ENCODE results near the gene ZNF398.
"Not testable (repeated sequence)": the region's sequence is repeated elsewhere in the genome, so short reads cannot be mapped to it uniquely, and the experiment has no call there.

The ZNF398 gene

DNA sequence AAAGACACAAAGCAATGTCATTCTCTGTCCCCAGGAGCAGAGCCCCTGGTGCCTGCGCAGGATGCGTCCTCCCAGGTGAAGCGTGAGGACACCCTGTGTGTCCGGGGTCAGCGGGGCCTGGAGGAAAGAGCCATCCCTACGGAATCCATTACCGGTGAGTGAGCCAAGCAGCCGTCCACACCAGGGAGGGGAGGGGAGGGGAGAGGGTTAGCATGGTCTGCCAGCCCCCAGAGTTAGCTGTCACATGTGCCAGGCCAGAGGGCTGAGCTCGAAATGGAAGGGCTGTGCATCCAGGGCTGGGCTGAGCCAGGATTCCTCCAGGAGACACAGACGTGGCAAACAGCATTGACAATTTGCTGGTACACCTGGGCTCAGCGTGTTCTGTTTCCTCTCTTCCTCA, 63.3 kb downstream of the ZNF398 start:
- DNase-seq (ENCODE audit: low spot score in 2 of 2) = no peak
- Mint-ChIP-seq H3K4me1 (peaks cover 8% of the 10 kb centered on the region), H3K27me3 (no peaks in the 10 kb centered on the region), H3K9me3 (no peaks in the 10 kb centered on the region), H3K27ac (ENCODE audit: low read depth) (peak overlapping the region; percentile 74), H3K36me3 (ENCODE audit: insufficient read depth) (peaks cover 46% of the 10 kb centered on the region), H3K4me3 (no peak overlapping the region)
- no peak for ATAC-seq (replicated peaks; ENCODE audit: extremely low read depth, poor library complexity, severe bottlenecking)

DNA sequence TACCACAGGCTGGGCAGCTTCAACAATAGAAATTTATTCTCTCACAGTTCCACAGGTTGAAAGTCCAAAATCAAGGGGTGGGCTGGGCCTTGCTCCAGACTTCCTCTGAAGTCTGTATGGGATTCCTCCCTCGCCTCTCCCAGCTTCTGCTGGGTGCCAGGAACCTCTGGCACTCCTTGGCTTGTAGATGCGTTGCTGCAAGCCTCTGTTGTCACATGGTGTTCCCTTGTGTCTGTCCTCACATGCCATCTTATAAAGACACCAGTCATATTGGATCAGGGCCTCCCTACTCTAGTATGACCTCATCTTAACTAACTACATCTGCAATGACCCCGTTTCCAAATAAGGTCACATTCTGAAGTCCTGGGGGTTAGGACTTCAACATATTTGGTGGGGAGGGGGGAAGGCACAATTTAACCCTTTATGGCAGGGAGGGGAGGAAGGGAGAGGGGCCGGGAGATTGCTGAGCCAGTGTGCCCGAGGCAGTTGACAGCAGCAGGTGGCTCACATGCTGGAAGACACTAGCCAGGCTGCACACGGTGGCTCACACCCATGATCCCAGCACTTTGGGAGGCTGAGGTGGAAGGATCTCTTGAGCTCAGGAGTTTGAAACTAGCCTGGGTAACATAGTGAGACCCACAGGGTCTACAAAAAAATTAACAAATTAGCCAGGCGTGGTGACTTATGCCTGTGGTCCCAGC, 66.9 kb downstream of the ZNF398 start:
- Mint-ChIP-seq H3K9me3 (no peaks in the 10 kb centered on the region), H3K36me3 (ENCODE audit: insufficient read depth) (peaks cover 40% of the 10 kb centered on the region), H3K4me3 (no peak overlapping the region), H3K4me1 (peaks cover 17% of the 10 kb centered on the region), H3K27ac (ENCODE audit: low read depth) (no peak overlapping the region), H3K27me3 (no peaks in the 10 kb centered on the region)
- ATAC-seq (replicated peaks; ENCODE audit: extremely low read depth, poor library complexity, severe bottlenecking) (no peak), DNase-seq (ENCODE audit: low spot score in 2 of 2) (no peak)

DNA sequence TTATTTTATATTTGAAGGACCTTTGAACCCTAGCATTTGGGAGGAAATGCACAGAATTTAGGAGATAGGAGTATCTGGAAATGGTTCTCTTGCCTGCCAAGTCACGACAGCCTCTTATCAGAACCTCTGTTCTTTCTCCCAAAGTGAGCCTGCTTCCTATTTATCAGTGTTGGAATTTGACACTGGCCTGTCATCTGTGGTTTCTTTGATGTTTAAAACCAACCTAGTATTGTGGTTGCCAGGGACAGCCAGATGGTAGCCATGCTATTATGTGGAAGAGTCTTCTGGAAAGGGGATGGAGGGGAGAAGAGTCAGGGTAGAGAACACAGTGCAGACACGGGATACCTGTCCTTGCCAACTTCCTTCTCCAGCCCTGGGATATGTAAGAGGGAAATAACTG, 69.1 kb downstream of the ZNF398 start:
- H3K36me3 Mint-ChIP-seq (ENCODE audit: insufficient read depth) = peaks cover 35% of the 10 kb centered on the region
- no peaks in the 10 kb centered on the region for H3K27me3 Mint-ChIP-seq
- DNase-seq (ENCODE audit: low spot score in 2 of 2) = no peak
- peaks cover 16% of the 10 kb centered on the region for H3K4me1 Mint-ChIP-seq
- no peaks in the 10 kb centered on the region for H3K9me3 Mint-ChIP-seq
- H3K4me3 Mint-ChIP-seq = no peak overlapping the region
- no peak for ATAC-seq (replicated peaks; ENCODE audit: extremely low read depth, poor library complexity, severe bottlenecking)
- no peak overlapping the region for H3K27ac Mint-ChIP-seq (ENCODE audit: low read depth)

DNA sequence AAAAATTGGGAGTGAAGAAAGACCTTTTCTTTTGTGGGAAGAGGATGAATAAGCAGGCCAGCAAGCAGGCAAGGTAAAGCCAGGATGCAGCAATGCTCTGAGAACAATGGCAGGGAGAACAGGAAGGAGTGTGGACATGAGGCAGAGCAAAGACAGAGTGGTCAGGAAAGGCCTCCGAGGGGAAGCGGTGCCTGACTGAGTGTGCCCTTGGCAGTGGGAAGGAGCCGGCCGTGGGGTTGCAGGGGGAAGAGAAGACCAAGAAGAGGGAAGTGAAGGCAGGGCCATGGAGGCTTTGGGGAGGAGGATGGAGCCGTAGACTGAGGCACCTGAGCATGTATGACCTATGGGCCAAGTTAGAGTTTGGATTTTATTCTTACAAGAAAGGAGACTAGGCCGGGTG, 70.3 kb downstream of the ZNF398 start:
- Mint-ChIP-seq H3K4me1 (peaks cover 16% of the 10 kb centered on the region), H3K27ac (ENCODE audit: low read depth) (peak overlapping the region; percentile 27), H3K4me3 (no peak overlapping the region), H3K36me3 (ENCODE audit: insufficient read depth) (peaks cover 31% of the 10 kb centered on the region), H3K9me3 (no peaks in the 10 kb centered on the region), H3K27me3 (no peaks in the 10 kb centered on the region)
- ATAC-seq (replicated peaks; ENCODE audit: extremely low read depth, poor library complexity, severe bottlenecking) (no peak), DNase-seq (ENCODE audit: low spot score in 2 of 2) (no peak)

DNA sequence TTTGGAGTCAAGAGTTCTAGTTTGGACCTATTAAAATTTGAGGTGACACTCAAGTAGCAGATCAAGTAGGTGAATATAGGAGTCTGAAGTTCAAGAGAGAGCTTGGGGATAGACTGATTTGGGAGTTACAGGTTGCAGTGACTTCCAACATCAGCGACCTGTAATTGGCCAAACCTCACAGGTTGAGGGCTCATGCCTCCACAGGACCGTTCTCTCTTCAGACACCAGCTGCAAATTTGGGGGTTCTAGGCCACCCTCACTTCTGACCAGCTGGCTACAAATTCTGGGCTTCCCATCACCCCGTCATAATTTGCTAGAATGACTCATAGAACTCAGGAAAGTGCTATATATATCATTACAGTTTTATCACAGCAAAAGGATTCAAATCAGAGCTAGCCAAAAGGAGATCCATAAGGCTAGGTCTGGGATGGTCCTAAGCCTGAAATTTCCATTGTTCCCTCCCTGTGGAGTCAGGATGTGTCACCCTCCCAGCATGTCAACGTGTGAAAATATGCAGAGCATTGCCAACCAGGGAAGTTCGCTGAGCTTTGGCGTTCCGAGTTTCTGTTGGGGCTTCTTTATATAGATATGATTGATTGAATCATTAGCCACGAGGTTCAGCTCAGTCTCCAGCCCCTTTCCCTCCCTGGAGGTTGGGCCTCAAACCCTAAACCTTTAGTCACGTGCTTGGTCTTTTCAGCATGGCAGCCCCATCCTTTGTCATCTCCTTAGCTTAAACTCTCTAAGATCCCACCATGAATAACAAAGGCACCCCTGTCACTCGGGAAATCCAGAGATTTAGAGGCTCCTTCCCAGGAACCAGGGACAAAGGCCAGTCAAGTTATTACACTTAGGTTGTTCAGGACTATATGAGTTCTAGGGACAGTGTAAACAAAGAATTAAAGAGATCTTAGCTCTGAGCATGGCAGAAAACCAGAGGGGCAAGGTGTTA, 71.5 kb downstream of the ZNF398 start:
- Mint-ChIP-seq H3K4me1 (peaks cover 16% of the 10 kb centered on the region), H3K27ac (ENCODE audit: low read depth) (peak overlapping the region; percentile 74), H3K36me3 (ENCODE audit: insufficient read depth) (peaks cover 26% of the 10 kb centered on the region), H3K27me3 (no peaks in the 10 kb centered on the region), H3K9me3 (no peaks in the 10 kb centered on the region), H3K4me3 (no peak overlapping the region)
- ATAC-seq (replicated peaks; ENCODE audit: extremely low read depth, poor library complexity, severe bottlenecking) (no peak), DNase-seq (ENCODE audit: low spot score in 2 of 2) (no peak)

DNA sequence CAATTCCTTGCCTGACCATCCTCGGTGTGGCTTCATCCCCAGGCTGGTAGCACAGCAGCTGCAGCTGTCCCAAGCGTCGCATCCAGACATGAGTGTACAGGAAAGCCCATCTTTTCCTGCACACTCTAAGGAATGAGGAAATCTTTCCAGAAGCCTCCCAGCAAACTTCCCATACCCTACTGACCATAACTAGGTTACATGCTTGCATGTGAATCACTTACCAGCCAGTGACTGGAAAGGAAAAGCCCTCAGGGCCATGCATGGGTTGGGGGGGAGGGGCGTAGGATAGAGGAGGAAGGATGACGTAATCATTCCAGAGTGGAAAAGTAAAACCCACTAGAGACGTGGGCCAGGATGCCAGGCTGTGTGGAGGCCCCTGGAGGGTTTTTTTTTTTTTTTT, 73.3 kb downstream of the ZNF398 start:
- Mint-ChIP-seq H3K4me3 (no peak overlapping the region), H3K4me1 (peaks cover 16% of the 10 kb centered on the region), H3K27ac (ENCODE audit: low read depth) (no peak overlapping the region), H3K9me3 (no peaks in the 10 kb centered on the region), H3K27me3 (no peaks in the 10 kb centered on the region), H3K36me3 (ENCODE audit: insufficient read depth) (peaks cover 17% of the 10 kb centered on the region)
- DNase-seq (ENCODE audit: low spot score in 2 of 2) (no peak), ATAC-seq (replicated peaks; ENCODE audit: extremely low read depth, poor library complexity, severe bottlenecking) (no peak)

DNA sequence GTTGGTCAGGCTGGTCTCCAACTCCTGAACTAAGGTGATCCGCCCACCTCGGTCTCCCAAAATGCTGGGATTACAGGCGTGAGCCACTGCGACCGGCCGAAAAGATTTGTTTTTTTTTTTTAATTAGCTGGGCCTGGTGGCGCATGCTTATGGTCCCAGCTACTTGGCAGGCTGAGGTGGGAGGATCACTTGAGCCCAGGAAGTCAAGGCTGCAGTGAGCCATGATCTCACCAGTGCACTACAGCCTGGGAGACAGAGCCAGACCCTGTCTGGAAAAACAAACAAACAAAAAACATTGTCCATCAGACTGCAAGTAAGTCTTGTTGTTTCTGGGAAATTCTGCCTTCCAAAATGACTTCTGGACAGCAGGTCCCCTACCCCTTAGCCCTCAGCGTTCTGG, 75.9 kb downstream of the ZNF398 start:
- DNase-seq (ENCODE audit: low spot score in 2 of 2) (no peak), ATAC-seq (replicated peaks; ENCODE audit: extremely low read depth, poor library complexity, severe bottlenecking) (no peak)
- H3K27me3 Mint-ChIP-seq = no peaks in the 10 kb centered on the region
- H3K36me3 Mint-ChIP-seq (ENCODE audit: insufficient read depth) = peaks cover 10% of the 10 kb centered on the region
- no peaks in the 10 kb centered on the region for H3K9me3 Mint-ChIP-seq
- H3K4me3 Mint-ChIP-seq = no peak overlapping the region
- peaks cover 7% of the 10 kb centered on the region for H3K4me1 Mint-ChIP-seq
- H3K27ac Mint-ChIP-seq (ENCODE audit: low read depth) = no peak overlapping the region

DNA sequence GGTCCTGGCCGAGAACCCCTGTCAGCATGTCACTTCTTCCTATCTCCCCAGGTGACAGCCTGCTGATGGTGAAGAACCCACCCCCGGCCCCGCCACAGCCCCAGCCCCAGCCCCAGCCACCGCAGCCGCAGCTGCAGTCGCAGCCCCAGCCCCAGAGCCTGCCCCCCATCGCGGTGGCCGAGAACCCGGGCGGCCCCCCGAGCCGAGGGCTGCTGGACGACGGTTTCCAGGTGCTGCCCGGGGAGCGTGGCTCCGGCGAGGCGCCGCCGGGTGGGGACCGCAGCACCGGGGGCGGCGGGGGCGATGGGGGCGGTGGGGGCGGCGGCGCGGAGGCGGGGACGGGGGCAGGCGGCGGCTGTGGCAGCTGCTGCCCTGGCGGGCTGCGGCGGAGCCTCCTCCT, 76.5 kb downstream of the ZNF398 start:
- Mint-ChIP-seq H3K27me3 (no peaks in the 10 kb centered on the region), H3K36me3 (ENCODE audit: insufficient read depth) (peaks cover 10% of the 10 kb centered on the region), H3K4me1 (peaks cover 6% of the 10 kb centered on the region), H3K4me3 (no peak overlapping the region), H3K9me3 (no peaks in the 10 kb centered on the region), H3K27ac (ENCODE audit: low read depth) (no peak overlapping the region)
- no peak for ATAC-seq (replicated peaks; ENCODE audit: extremely low read depth, poor library complexity, severe bottlenecking)
- no peak for DNase-seq (ENCODE audit: low spot score in 2 of 2)

DNA sequence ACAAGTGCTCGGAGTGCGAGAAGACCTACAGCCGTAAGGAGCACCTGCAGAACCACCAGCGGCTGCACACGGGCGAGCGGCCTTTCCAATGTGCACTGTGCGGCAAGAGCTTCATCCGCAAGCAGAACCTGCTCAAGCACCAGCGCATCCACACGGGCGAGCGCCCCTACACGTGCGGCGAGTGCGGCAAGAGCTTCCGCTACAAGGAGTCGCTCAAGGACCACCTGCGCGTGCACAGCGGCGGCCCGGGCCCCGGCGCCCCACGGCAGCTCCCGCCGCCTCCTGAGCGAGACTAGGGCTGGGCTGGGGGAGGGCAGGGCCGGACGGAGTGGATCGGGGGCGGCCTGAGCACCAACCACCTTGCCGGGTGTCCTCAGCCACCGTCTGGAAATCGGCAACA, 77.1 kb downstream of the ZNF398 start:
- Mint-ChIP-seq H3K4me1 (peaks cover 4% of the 10 kb centered on the region), H3K27me3 (no peaks in the 10 kb centered on the region), H3K36me3 (ENCODE audit: insufficient read depth) (peaks cover 10% of the 10 kb centered on the region), H3K4me3 (no peak overlapping the region), H3K9me3 (no peaks in the 10 kb centered on the region), H3K27ac (ENCODE audit: low read depth) (no peak overlapping the region)
- DNase-seq (ENCODE audit: low spot score in 2 of 2) (no peak), ATAC-seq (replicated peaks; ENCODE audit: extremely low read depth, poor library complexity, severe bottlenecking) (no peak)

DNA sequence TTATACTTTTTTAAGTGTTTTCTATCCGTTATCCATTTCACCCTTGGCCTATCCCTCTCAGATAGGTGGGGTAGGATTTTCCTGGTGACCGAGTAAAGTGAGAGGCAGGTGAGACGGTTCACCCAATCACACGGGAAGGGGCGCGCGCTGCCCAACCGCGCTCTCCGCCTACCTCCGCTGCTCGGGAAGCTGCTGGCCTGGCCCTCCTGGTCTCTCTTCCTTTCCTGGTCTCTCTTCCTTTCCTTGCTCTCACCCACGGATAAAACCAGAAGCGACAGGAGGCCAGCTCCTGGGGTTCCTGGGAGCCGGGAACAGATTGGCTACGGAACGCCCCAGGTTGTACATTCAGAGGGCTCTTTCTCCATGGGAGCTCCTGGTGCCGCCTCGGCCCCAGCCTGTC, 77.9 kb downstream of the ZNF398 start:
- Mint-ChIP-seq H3K36me3 (ENCODE audit: insufficient read depth) (peaks cover 6% of the 10 kb centered on the region), H3K9me3 (no peaks in the 10 kb centered on the region), H3K4me1 (no peaks in the 10 kb centered on the region), H3K4me3 (no peak overlapping the region), H3K27ac (ENCODE audit: low read depth) (peak overlapping the region; percentile 29), H3K27me3 (no peaks in the 10 kb centered on the region)
- no peak for ATAC-seq (replicated peaks; ENCODE audit: extremely low read depth, poor library complexity, severe bottlenecking)
- DNase-seq (ENCODE audit: low spot score in 2 of 2) = no peak

DNA sequence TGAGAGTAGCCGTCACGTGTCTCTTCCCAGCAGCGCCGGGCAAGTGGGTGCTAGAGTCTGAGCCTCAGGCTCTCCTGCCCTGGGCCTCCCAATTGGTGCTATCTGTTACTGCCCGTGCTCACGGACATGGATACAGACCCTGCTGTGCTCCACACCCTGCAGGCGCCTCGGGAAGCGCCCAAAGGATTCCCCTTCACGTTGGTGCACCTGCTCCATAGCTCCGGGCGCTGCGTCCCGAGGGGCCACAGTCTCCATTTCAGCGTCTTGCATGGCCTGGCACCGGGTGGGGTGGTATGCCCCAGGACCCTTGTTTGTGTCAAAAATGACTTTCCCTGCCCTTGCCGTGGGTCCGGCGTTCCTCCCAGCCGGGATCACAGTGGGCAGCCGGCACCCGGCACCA, 78.4 kb downstream of the ZNF398 start:
- H3K27ac Mint-ChIP-seq (ENCODE audit: low read depth) = peak overlapping the region; percentile 29

DNA sequence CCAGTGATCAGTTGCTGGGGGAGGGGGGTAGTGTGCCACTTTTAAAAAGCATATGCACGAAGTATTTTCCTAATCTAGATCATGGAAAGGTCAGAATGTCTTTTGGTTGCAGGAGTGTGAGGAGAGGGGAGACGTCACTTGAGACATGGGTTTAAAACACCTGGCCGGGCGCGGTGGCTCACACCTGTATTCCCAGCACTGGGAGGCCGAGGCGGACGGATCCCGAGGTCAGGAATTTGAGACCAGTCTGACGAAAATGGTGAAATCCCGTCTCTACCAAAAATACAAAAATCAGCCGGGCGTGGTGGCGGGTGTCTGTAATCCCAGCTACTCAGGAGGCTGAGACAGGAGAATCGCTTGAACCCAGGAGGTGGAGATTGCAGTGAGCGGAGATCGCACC, 79.1 kb downstream of the ZNF398 start:
- not testable (repeated sequence) for H3K36me3 Mint-ChIP-seq (ENCODE audit: insufficient read depth); H3K4me3 Mint-ChIP-seq; H3K4me1 Mint-ChIP-seq; H3K9me3 Mint-ChIP-seq; H3K27ac Mint-ChIP-seq (ENCODE audit: low read depth); DNase-seq (ENCODE audit: low spot score in 2 of 2); H3K27me3 Mint-ChIP-seq; ATAC-seq (replicated peaks; ENCODE audit: extremely low read depth, poor library complexity, severe bottlenecking)

More for the DNA sequence above, 78.4 kb downstream of the ZNF398 start:
- Mint-ChIP-seq H3K36me3 (ENCODE audit: insufficient read depth) (peaks cover 6% of the 10 kb centered on the region), H3K27me3 (no peaks in the 10 kb centered on the region), H3K9me3 (no peaks in the 10 kb centered on the region), H3K4me1 (no peaks in the 10 kb centered on the region), H3K4me3 (no peak overlapping the region)
- no peak for DNase-seq (ENCODE audit: low spot score in 2 of 2)
- ATAC-seq (replicated peaks; ENCODE audit: extremely low read depth, poor library complexity, severe bottlenecking) = no peak

Data from central memory CD8-positive, alpha-beta T cell (primary cell).